GM23338 (cell line): ENCODE results near the gene JPH4. TPM values are rescaled to one million over a fixed set of nuclear protein-coding genes. Genes with fewer than 3 reads are reported as not detected.

Experiments
- ATAC-seq: fragments of 200-7000 bp; cut with Tn5 transposase; 3 replicates; pipeline ENCODE4 v1.9.1; 2020
- DNase-seq: peaks from one replicate; pipeline ENCODE4 v3.0.0-alpha.2; 2015; ENCODE audit warnings: low spot score
- H2AFZ ChIP-seq: fragments of 200-600 bp; sonication (generic); 2 replicates; pipeline ENCODE4 v1.8.0; 2016; ENCODE audit warnings: antibody characterized with exemption, mild to moderate bottlenecking, moderate library complexity
- H3F3A ChIP-seq: fragments of 200-600 bp; sonication (generic); replicated peaks from 2 replicates; pipeline ENCODE4 v1.8.0; 2017; ENCODE audit warnings: antibody characterized with exemption, mixed run types, low read depth
- H3K27ac ChIP-seq: fragments of 200-600 bp; sonication (generic); 2 replicates; pipeline ENCODE4 v1.6.1; 2016; ENCODE audit warnings: low read depth
- H3K27me3 ChIP-seq: fragments of 200-600 bp; sonication (generic); 2 replicates; pipeline ENCODE4 v1.8.0; 2016; ENCODE audit warnings: mild to moderate bottlenecking, mixed run types, moderate library complexity; ENCODE audit not compliant: insufficient read depth
- H3K36me3 ChIP-seq: fragments of 200-600 bp; sonication (generic); 2 replicates; pipeline ENCODE4 v1.8.0; 2016; ENCODE audit warnings: mild to moderate bottlenecking; ENCODE audit not compliant: insufficient read depth
- H3K4me1 ChIP-seq: fragments of 200-600 bp; sonication (generic); 2 replicates; pipeline ENCODE4 v1.8.0; 2016; ENCODE audit warnings: mild to moderate bottlenecking, moderate library complexity; ENCODE audit not compliant: insufficient read depth
- H3K4me2 ChIP-seq: fragments of 200-600 bp; sonication (generic); 2 replicates; pipeline ENCODE4 v1.7.1; 2017; ENCODE audit warnings: mixed run types
- H3K4me3 ChIP-seq: fragments of 200-600 bp; sonication (generic); 2 replicates; pipeline ENCODE4 v1.6.1; 2016; ENCODE audit warnings: mixed run types
- H3K79me2 ChIP-seq: fragments of 200-600 bp; sonication (generic); replicated peaks from 2 replicates; pipeline ENCODE4 v1.8.0; 2017; ENCODE audit warnings: mild to moderate bottlenecking; ENCODE audit not compliant: insufficient read depth
- H3K9me2 ChIP-seq: fragments of 200-600 bp; sonication (generic); 2 replicates; pipeline ENCODE4 v1.8.0; 2017; ENCODE audit not compliant: insufficient read depth
- H4K20me1 ChIP-seq: fragments of 200-600 bp; sonication (generic); replicated peaks from 2 replicates; pipeline ENCODE4 v1.8.0; 2017; ENCODE audit warnings: mild to moderate bottlenecking; ENCODE audit not compliant: insufficient read depth
- H3K27ac Mint-ChIP-seq: 2 replicates; pipeline ENCODE4 v1.8.0; 2020; ENCODE audit warnings: inconsistent platforms, mild to moderate bottlenecking, moderate library complexity, mixed read lengths
- H3K27me3 Mint-ChIP-seq: 3 replicates; pipeline ENCODE4 v1.8.0; 2022; ENCODE audit warnings: low read depth, mild to moderate bottlenecking, moderate library complexity, mixed read lengths, inconsistent platforms; ENCODE audit not compliant: insufficient read depth, poor library complexity
- H3K36me3 Mint-ChIP-seq: 3 replicates; pipeline ENCODE4 v1.8.0; 2021; ENCODE audit warnings: low read depth, mild to moderate bottlenecking, inconsistent platforms, moderate library complexity, mixed read lengths
- H3K4me1 Mint-ChIP-seq: 3 replicates; pipeline ENCODE4 v1.8.0; 2020; ENCODE audit warnings: mild to moderate bottlenecking, inconsistent platforms, mixed read lengths
- H3K4me3 Mint-ChIP-seq: 3 replicates; pipeline ENCODE4 v1.8.0; 2021; ENCODE audit warnings: moderate library complexity, mild to moderate bottlenecking, inconsistent platforms, mixed read lengths
- H3K9me3 Mint-ChIP-seq: 3 replicates; pipeline ENCODE4 v1.8.0; 2020; ENCODE audit warnings: moderate library complexity, mild to moderate bottlenecking, inconsistent platforms, mixed read lengths
- EZH2 ChIP-seq: fragments of 200-600 bp; sonication (generic); IDR thresholded peaks from one replicate; pipeline ENCODE4 v1.8.0; 2017; ENCODE audit warnings: antibody characterized with exemption, mild to moderate bottlenecking, low read depth; ENCODE audit not compliant: unreplicated experiment
- EZH2phosphoT487 ChIP-seq: fragments of 200-600 bp; sonication (generic); IDR thresholded peaks from one replicate; pipeline ENCODE4 v1.8.1; 2018; ENCODE audit warnings: antibody characterized with exemption; ENCODE audit not compliant: unreplicated experiment
- JUNB ChIP-seq: IDR thresholded peaks from one replicate; pipeline ENCODE4 v1.6.1; 2016; ENCODE audit warnings: antibody characterized with exemption; ENCODE audit not compliant: unreplicated experiment
- NANOG ChIP-seq: IDR thresholded peaks from 2 replicates; pipeline ENCODE4 v1.6.1; 2016; ENCODE audit warnings: antibody characterized with exemption, borderline replicate concordance
- POLR2AphosphoS5 ChIP-seq: IDR thresholded peaks from 2 replicates; pipeline ENCODE4 v1.6.1; 2016; ENCODE audit warnings: antibody characterized with exemption, low read depth
- ZNF114 ChIP-seq: fragments of 250-450 bp; sonication (Bioruptor Pico); IDR thresholded peaks from 2 replicates; pipeline ENCODE4 v1.5.0; 2020; ENCODE audit warnings: mild to moderate bottlenecking, moderate library complexity
- polyA plus RNA-seq: library from polyadenylated mRNA; unstranded; fragments of >200 nt; fragmentation: Nextera tagmentation; extraction: Ambion mirVana; gene quantifications from 2 replicates; pipeline ENCODE4 v1.2.1, GENCODE V29; 2016
- total RNA-seq: library from RNA; depleted of rRNA; stranded (reverse); fragments of >200 nt; shearing (Covaris generic); gene quantifications from 2 replicates; pipeline ENCODE4 v1.2.3, GENCODE V29; 2014
- TF ChIP-seq, protein P1 (sequence below): IDR thresholded peaks from one replicate; pipeline ENCODE4 v1.6.1; 2018; ENCODE audit warnings: antibody characterized with exemption; ENCODE audit not compliant: unreplicated experiment
- TF ChIP-seq, protein P2 (sequence below): IDR thresholded peaks from 2 replicates; pipeline ENCODE4 v1.6.1; 2016; ENCODE audit warnings: antibody characterized with exemption

JPH4 gene
- total and polyA plus RNA-seq, 2 experiments from 2014 or later, result 11.0 to 29.9 TPM

DNA sequence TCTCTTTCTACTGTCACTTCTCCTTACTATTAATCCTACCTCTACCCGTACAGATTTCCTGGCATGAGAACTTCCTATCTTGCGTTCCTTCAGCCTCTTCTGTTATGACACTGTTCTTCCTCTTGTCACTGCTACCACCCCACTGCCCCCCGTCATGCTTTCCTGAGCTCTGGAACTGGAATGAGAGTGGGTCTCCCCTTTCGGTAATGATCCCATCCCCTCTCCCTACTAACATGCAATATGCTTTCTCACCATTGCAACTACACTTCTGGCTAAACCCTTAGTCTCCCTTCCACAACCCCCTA lies 6.1 kb downstream of the JPH4 start:
- Histone ChIP-seq H3K4me3 (no peak overlapping the region), H3K27me3 (peaks cover 29% of the 10 kb centered on the region), H3K9me2 (no peaks in the 10 kb centered on the region), H3K4me2 (no peak overlapping the region), H3K36me3 (no peaks in the 10 kb centered on the region), H3F3A (peaks cover 14% of the 10 kb centered on the region), H3K79me2 (peaks cover 10% of the 10 kb centered on the region), H2AFZ (no peak overlapping the region), H3K4me1 (peaks cover 21% of the 10 kb centered on the region), H4K20me1 (peaks cover 18% of the 10 kb centered on the region), H3K27ac (no peak overlapping the region)
- H3K4me1 Mint-ChIP-seq, result peaks cover 55% of the 10 kb centered on the region
- TF ChIP-seq, protein P1, sequence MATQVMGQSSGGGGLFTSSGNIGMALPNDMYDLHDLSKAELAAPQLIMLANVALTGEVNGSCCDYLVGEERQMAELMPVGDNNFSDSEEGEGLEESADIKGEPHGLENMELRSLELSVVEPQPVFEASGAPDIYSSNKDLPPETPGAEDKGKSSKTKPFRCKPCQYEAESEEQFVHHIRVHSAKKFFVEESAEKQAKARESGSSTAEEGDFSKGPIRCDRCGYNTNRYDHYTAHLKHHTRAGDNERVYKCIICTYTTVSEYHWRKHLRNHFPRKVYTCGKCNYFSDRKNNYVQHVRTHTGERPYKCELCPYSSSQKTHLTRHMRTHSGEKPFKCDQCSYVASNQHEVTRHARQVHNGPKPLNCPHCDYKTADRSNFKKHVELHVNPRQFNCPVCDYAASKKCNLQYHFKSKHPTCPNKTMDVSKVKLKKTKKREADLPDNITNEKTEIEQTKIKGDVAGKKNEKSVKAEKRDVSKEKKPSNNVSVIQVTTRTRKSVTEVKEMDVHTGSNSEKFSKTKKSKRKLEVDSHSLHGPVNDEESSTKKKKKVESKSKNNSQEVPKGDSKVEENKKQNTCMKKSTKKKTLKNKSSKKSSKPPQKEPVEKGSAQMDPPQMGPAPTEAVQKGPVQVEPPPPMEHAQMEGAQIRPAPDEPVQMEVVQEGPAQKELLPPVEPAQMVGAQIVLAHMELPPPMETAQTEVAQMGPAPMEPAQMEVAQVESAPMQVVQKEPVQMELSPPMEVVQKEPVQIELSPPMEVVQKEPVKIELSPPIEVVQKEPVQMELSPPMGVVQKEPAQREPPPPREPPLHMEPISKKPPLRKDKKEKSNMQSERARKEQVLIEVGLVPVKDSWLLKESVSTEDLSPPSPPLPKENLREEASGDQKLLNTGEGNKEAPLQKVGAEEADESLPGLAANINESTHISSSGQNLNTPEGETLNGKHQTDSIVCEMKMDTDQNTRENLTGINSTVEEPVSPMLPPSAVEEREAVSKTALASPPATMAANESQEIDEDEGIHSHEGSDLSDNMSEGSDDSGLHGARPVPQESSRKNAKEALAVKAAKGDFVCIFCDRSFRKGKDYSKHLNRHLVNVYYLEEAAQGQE, result no peak
- TF ChIP-seq NANOG (no peak), POLR2AphosphoS5 (no peak)
- no peak overlapping the region for H3K27ac Mint-ChIP-seq
- DNase-seq (no peak), ATAC-seq (no peak)
- H3K9me3 Mint-ChIP-seq, result peaks cover 4% of the 10 kb centered on the region
- no peak overlapping the region; the same call in 2 of the 3 replicates for H3K4me3 Mint-ChIP-seq
- peaks cover 37% of the 10 kb centered on the region for H3K27me3 Mint-ChIP-seq
- peaks cover 29% of the 10 kb centered on the region for H3K36me3 Mint-ChIP-seq

DNA sequence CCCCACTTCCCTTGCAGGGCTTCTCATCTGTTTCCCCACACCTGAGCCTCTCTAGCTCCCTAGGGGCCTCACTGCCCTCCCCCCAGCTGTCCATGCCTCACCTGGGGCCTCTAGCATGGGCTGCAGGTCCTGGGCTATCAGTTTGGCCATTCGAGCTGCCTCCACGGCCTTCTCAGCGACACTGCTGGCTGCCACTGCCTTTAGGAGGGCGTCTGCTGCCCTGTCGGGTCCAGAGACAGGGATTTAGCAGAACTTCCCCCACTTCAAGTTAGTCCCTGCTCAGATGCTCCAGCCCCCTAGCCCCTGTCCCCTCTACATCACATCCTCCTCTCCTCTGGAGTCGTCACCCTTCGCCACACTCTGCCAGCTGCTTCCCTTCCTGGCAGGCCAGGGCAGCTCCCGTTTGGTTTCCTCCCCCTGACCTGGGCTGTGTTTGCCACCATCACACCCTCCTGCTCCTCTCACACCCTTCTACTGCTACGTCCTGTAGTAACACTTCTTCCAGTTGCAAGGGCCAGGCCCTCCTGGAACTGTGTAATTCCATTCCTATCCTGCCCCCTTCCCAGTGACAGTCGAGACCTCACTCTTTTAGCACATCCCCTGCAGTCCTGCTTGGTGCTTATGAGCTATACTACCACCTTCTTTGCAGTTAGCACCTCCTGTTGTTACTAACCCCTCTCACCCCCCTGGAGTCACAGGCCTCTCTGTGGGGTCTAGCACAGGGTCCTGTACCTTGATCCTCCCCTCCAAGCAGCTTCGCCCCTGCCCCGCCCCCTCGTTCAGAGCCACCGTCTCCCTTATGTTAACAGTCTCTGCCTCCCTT lies 6.7 kb downstream of the JPH4 start:
- Mint-ChIP-seq H3K36me3 (peaks cover 29% of the 10 kb centered on the region), H3K4me3 (no peak overlapping the region; the same call in 2 of the 3 replicates), H3K27me3 (peaks cover 39% of the 10 kb centered on the region), H3K27ac (peak overlapping the region; percentile 50; the same call in 1 of the 2 replicates), H3K4me1 (peaks cover 55% of the 10 kb centered on the region), H3K9me3 (peaks cover 4% of the 10 kb centered on the region)
- peaks cover 17% of the 10 kb centered on the region for H3F3A ChIP-seq
- H3K4me2 ChIP-seq, result no peak overlapping the region
- peaks cover 24% of the 10 kb centered on the region for H3K27me3 ChIP-seq
- no peak overlapping the region for H3K27ac ChIP-seq
- no peaks in the 10 kb centered on the region for H3K9me2 ChIP-seq
- peaks cover 18% of the 10 kb centered on the region for H4K20me1 ChIP-seq
- H3K4me1 ChIP-seq, result peaks cover 21% of the 10 kb centered on the region
- H3K4me3 ChIP-seq, result no peak overlapping the region
- DNase-seq (no peak), ATAC-seq (no peak)
- H3K79me2 ChIP-seq, result peaks cover 10% of the 10 kb centered on the region
- no peaks in the 10 kb centered on the region for H3K36me3 ChIP-seq
- no peak overlapping the region for H2AFZ ChIP-seq
- TF ChIP-seq ZNF114 (no peak), JUNB (no peak), EZH2 (no peak), EZH2phosphoT487 (no peak), POLR2AphosphoS5 (no peak)
- TF ChIP-seq, protein P2, sequence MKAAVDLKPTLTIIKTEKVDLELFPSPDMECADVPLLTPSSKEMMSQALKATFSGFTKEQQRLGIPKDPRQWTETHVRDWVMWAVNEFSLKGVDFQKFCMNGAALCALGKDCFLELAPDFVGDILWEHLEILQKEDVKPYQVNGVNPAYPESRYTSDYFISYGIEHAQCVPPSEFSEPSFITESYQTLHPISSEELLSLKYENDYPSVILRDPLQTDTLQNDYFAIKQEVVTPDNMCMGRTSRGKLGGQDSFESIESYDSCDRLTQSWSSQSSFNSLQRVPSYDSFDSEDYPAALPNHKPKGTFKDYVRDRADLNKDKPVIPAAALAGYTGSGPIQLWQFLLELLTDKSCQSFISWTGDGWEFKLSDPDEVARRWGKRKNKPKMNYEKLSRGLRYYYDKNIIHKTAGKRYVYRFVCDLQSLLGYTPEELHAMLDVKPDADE, result no peak
- TF ChIP-seq, protein P1, result no peak
